ENCODE results near the gene DOCK2.

Gene DOCK2

GRCh38 chr5:169850409-169850808, 213.3 kb downstream of the DOCK2 start:
- no peak overlapping the region for H3K4me3 ChIP-seq (ENCODE audit: low read length)
- TF ChIP-seq ZNF274 (IDR thresholded peaks at IDR 0.05; ENCODE audit: low read depth, low read length): no peak

DNA sequence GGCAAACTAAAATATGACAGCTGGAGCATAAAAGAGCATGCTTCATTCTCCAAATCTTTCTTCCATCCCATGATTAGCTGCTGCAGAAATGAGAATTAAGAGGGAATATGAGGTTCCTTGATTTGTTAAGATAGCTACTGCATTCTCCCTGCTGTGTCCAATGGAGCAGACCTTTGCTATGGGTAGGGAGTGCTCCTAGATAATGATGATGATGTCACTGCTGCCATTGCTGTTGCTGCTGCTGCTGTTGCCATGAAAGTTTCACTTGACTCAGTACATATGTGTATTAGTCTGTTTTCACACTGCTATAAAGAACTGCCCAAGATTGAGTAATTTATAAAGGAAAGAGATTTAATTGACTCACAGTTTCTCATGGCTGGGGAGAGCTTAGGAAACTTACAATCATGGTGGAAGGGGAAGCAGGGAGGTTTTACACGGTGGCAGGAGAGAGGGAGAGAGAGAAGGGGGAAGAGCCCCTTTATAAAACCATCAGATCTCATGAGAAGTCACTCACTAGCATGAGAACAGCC, 214.3 kb downstream of the DOCK2 start:
- H3K4me3 ChIP-seq (ENCODE audit: low read length): no peak overlapping the region
- no peak for TF ChIP-seq ZNF274 (IDR thresholded peaks at IDR 0.05; ENCODE audit: low read depth, low read length)

- TF ChIP-seq ZNF274 (IDR thresholded peaks at IDR 0.05; ENCODE audit: low read depth, low read length): no peak
- no peak overlapping the region for H3K4me3 ChIP-seq (ENCODE audit: low read length)
Observed at GRCh38 chr5:169856571-169856970, 219.5 kb downstream of the DOCK2 start.

DNA sequence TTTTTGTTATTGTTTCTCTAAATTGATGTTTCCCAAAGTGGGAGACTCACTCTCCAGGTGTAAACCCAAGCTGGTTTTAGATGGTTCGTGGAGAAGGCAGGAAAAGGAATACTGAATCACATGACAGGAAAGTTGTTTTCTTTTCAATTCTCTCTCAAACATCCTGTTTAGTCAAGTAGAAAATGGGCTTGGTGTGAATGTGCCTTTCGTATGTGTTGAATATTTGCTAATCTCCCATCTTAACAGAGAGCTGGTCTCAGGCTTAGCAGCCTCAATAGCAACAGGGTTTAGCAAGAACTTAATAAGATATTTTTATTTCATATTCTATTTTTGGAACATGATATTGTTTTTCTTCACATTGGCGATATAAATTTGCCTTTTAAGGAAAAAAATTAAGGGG, 223.5 kb downstream of the DOCK2 start:
- no peak for TF ChIP-seq ZNF274 (IDR thresholded peaks at IDR 0.05; ENCODE audit: low read depth, low read length)
- H3K4me3 ChIP-seq (ENCODE audit: low read length): no peak overlapping the region

DNA sequence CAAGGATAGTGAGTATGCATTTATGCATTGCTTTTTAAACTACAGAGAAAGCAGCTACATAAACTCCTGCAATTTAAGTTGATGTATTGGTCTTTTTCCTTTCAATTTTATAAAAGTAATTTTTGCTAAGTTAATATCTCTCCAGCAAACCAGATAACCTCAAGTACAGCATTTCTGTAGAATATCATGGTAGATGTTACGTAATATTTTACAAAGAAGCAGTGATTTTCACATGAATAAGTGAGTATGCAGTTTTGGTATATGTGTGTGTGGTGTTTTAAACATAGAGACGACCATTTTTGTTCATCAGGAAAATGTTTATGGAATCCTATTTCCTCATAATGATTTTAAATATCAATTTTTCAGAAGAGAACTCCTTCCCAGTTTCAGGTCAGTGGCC, 224.4 kb downstream of the DOCK2 start:
- TF ChIP-seq ZNF274 (IDR thresholded peaks at IDR 0.05; ENCODE audit: low read depth, low read length): no peak

DNA sequence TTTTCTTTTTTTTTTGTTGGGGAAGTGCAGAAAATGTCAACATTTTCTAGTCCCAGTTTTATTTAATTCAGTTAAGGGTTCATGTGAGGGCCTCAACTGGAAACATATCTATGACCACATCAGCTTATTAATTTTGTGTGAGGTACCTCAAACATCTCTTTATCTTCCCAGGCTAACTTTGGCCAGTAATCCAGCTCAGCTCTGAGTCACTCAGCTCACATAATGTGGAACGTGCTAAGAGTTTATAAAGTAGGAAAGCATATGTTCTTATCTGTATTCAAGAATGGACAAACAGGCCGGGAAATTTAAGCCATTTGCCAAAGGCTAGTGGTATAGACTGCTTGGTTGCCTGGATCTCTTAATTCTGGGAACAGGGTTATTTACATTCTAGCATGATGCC, 224.9 kb downstream of the DOCK2 start:
- no peak overlapping the region for H3K4me3 ChIP-seq (ENCODE audit: low read length)
- TF ChIP-seq ZNF274 (IDR thresholded peaks at IDR 0.05; ENCODE audit: low read depth, low read length): no peak

More for the DNA sequence above, 224.4 kb downstream of the DOCK2 start:
- H3K4me3 ChIP-seq (ENCODE audit: low read length): no peak overlapping the region

DNA sequence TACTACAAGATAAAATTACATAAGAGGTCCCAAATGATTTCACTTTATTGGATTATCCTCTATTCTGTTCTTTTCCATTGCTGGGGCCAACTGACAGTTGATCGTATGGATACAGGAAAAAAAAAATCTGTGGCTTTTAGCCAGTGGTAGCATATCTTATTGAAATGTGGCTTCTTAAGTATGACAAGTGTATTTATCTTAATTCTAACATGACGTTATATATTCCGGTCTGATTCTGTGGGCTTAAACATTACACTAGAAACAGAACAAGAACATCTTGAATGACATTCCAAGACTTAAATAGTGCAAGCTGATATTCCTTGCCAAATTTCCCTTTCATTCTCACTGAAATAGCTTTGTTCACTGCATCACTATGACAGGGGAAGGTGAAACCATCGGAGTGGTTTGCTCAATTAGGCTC, 225.3 kb downstream of the DOCK2 start:
- no peak overlapping the region for H3K4me3 ChIP-seq (ENCODE audit: low read length)
- TF ChIP-seq ZNF274 (IDR thresholded peaks at IDR 0.05; ENCODE audit: low read depth, low read length): no peak

GRCh38 chr5:169864483-169864882, 227.4 kb downstream of the DOCK2 start:
- no peak overlapping the region for H3K4me3 ChIP-seq (ENCODE audit: low read length)
- no peak for TF ChIP-seq ZNF274 (IDR thresholded peaks at IDR 0.05; ENCODE audit: low read depth, low read length)

DNA sequence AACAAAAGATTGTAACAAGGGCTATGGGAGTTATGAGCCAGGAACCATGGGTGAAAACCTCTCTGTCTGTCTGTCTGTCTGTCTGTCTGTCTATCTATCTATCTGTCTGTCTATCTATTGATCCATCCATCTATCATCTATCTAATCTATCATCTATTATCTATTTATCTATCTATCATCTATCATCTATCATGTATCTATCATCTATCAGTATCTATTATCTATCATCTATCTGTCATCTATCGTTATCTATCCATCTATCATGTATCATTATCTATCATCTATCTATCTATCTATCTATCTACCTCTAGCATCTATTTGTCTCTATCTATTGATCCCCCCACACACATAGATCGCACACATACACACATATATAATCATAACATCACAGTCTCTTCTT, 230.3 kb downstream of the DOCK2 start:
- H3K4me3 ChIP-seq (ENCODE audit: low read length): no peak overlapping the region
- TF ChIP-seq ZNF274 (IDR thresholded peaks at IDR 0.05; ENCODE audit: low read depth, low read length): no peak

DNA sequence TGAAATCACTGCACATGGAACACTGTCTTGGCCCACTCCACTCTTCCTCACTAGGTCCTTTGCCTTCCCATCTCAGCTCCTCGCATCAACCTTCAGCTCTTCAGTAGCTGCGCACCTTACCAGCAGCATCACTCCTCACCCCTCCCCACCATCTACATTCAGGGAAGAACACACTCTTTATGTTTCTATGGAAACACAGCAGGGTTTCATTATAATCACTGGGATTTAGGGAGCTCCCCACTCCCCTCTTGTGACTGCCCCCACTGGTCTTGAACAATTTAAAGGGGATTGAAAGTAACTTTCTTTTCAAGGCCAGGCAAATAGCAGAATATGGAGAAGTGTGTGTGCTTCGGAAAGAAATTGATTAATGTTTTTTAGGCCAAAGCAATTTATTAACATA, 232.0 kb downstream of the DOCK2 start:
- TF ChIP-seq ZNF274 (IDR thresholded peaks at IDR 0.05; ENCODE audit: low read depth, low read length): no peak
- no peak overlapping the region for H3K4me3 ChIP-seq (ENCODE audit: low read length)

- no peak for TF ChIP-seq ZNF274 (IDR thresholded peaks at IDR 0.05; ENCODE audit: low read depth, low read length)
Observed at GRCh38 chr5:169870211-169870610, 233.1 kb downstream of the DOCK2 start.

GRCh38 chr5:169871826-169872490, 234.9 kb downstream of the DOCK2 start:
- no peak overlapping the region for H3K4me3 ChIP-seq (ENCODE audit: low read length)
- TF ChIP-seq ZNF274 (IDR thresholded peaks at IDR 0.05; ENCODE audit: low read depth, low read length): no peak

More at GRCh38 chr5:169870211-169870610, 233.1 kb downstream of the DOCK2 start:
- no peak overlapping the region for H3K4me3 ChIP-seq (ENCODE audit: low read length)

- TF ChIP-seq ZNF274 (IDR thresholded peaks at IDR 0.05; ENCODE audit: low read depth, low read length): no peak
- no peak overlapping the region for H3K4me3 ChIP-seq (ENCODE audit: low read length)
Observed at GRCh38 chr5:169873642-169874041, 236.6 kb downstream of the DOCK2 start.

- no peak for TF ChIP-seq ZNF274 (IDR thresholded peaks at IDR 0.05; ENCODE audit: low read depth, low read length)
- no peak overlapping the region for H3K4me3 ChIP-seq (ENCODE audit: low read length)
Observed at GRCh38 chr5:169874621-169875020, 237.5 kb downstream of the DOCK2 start.

GRCh38 chr5:169875091-169875728, 238.1 kb downstream of the DOCK2 start:
- H3K4me3 ChIP-seq (ENCODE audit: low read length): no peak overlapping the region
- TF ChIP-seq ZNF274 (IDR thresholded peaks at IDR 0.05; ENCODE audit: low read depth, low read length): no peak

All from GM08714 (cell line).